GM20431 (cell line): ENCODE results near the gene ELOVL5.
"Not testable (repeated sequence)": the region's sequence is repeated elsewhere in the genome, so short reads cannot be mapped to it uniquely, and the experiment has no call there.

ENCODE experiments used
- in situ Hi-C: fragments of 300-500 bp; cut with MseI, MboI; formaldehyde crosslinking; loops from one replicate; pipeline ENCODE4 v1.15.0; 2020; ENCODE audit warnings: low sequenced_read_pairs; ENCODE audit not compliant: unreplicated experiment

Gene ELOVL5

GRCh38 chr6:53309901-53310300, 38.8 kb downstream of the ELOVL5 start:
- in situ Hi-C loops, result no loop called here

GRCh38 chr6:53309059-53309900, 39.5 kb downstream of the ELOVL5 start:
- in situ Hi-C loops, result no loop called here

GRCh38 chr6:53306819-53307347, 41.9 kb downstream of the ELOVL5 start:
- in situ Hi-C loops, result no loop called here

GRCh38 chr6:53306217-53306616, 42.5 kb downstream of the ELOVL5 start:
- in situ Hi-C loops, result not testable (repeated sequence)

- in situ Hi-C loops, result not testable (repeated sequence)
These were observed 43.2 kb downstream of the ELOVL5 start for GRCh38 chr6:53305506-53306005.

- in situ Hi-C loops, result not testable (repeated sequence)
These were observed 43.8 kb downstream of the ELOVL5 start for GRCh38 chr6:53304953-53305352.

- in situ Hi-C loops, result no loop called here
These were observed 45.9 kb downstream of the ELOVL5 start for GRCh38 chr6:53302678-53303360.

GRCh38 chr6:53301801-53302537, 46.8 kb downstream of the ELOVL5 start:
- in situ Hi-C loops, result no loop called here

GRCh38 chr6:53300656-53301551, 47.8 kb downstream of the ELOVL5 start:
- in situ Hi-C loops, result no loop called here

- in situ Hi-C loops, result no loop called here
These were observed 49.3 kb downstream of the ELOVL5 start for GRCh38 chr6:53299331-53300005.

GRCh38 chr6:53297004-53297403, 51.7 kb downstream of the ELOVL5 start:
- in situ Hi-C loops, result no loop called here

GRCh38 chr6:53295176-53295575, 53.6 kb downstream of the ELOVL5 start:
- in situ Hi-C loops, result no loop called here

GRCh38 chr6:53294611-53295010, 54.1 kb downstream of the ELOVL5 start:
- in situ Hi-C loops, result no loop called here

GRCh38 chr6:53294095-53294494, 54.7 kb downstream of the ELOVL5 start:
- in situ Hi-C loops, result no loop called here

- in situ Hi-C loops, result no loop called here
These were observed 55.1 kb downstream of the ELOVL5 start for GRCh38 chr6:53293691-53294090.

GRCh38 chr6:53290537-53291510, 57.9 kb downstream of the ELOVL5 start:
- in situ Hi-C loops, result no loop called here

- in situ Hi-C loops, result no loop called here
These were observed 61.2 kb downstream of the ELOVL5 start for GRCh38 chr6:53287336-53288225.
